ENCODE data around the gene NSD1. TPM values are rescaled to one million over a fixed set of nuclear protein-coding genes. Genes with fewer than 3 reads are reported as not detected.

Gene NSD1
- total RNA-seq, 4 donors from 2014 or later = 61.9 to 114 (median 73.9) TPM

- no peak overlapping the region for H3K27ac ChIP-seq
- intact Hi-C loops (cut with DNase I) = no loop called here
- WGBS, 2 donors = 95 to 96% methylated on average over 5 of the region's 5 CpGs
- TF ChIP-seq POLR2A (IDR thresholded peaks at IDR 0.05) = no peak
- TF ChIP-seq CTCF (IDR thresholded peaks at IDR 0.05) = no peak
- H3K36me3 ChIP-seq = no peaks in the 10 kb centered on the region
- no peaks in the 10 kb centered on the region for H3K27me3 ChIP-seq
- H3K9me3 ChIP-seq = no peaks in the 10 kb centered on the region
- peaks cover 6 to 10% of the 10 kb centered on the region in 2 donors for H3K4me1 ChIP-seq
- DNase-seq = no peak
- H3K4me3 ChIP-seq (replicated peaks in 1 of 3) = no peak overlapping the region
Measured at GRCh38 chr5:177122566-177122965, 11.0 kb upstream of the NSD1 start.

- intact Hi-C loops (cut with DNase I) = no loop called here
- Histone ChIP-seq H3K9me3 (no peaks in the 10 kb centered on the region), H3K36me3 (no peaks in the 10 kb centered on the region), H3K4me1 (peaks cover 6 to 10% of the 10 kb centered on the region in 2 donors), H3K27me3 (no peaks in the 10 kb centered on the region), H3K4me3 (replicated peaks in 1 of 3) (no peak overlapping the region), H3K27ac (peak overlapping the region in 1 of 3 donors; percentile 2)
- TF ChIP-seq CTCF (IDR thresholded peaks at IDR 0.05) = no peak
- 66 to 72% methylated on average over 15 of the region's 15 CpGs for WGBS, 2 donors
- peak; percentile 43 to 60 for DNase-seq
Measured at GRCh38 chr5:177123789-177124485, 9.6 kb upstream of the NSD1 start.

- Histone ChIP-seq H3K4me1 (peaks cover 6 to 10% of the 10 kb centered on the region in 2 donors), H3K4me3 (replicated peaks in 1 of 3) (no peak overlapping the region), H3K9me3 (no peaks in the 10 kb centered on the region), H3K36me3 (no peaks in the 10 kb centered on the region), H3K27me3 (no peaks in the 10 kb centered on the region), H3K27ac (no peak overlapping the region)
- TF ChIP-seq POLR2A (IDR thresholded peaks at IDR 0.05) = no peak
- TF ChIP-seq CTCF (IDR thresholded peaks at IDR 0.05) = no peak
- intact Hi-C loops (cut with DNase I) = no loop called here
- WGBS, 2 donors = 84 to 95% methylated on average over 4 of the region's 4 CpGs
- no peak for DNase-seq
Measured at GRCh38 chr5:177124486-177124991, 9.0 kb upstream of the NSD1 start.

GRCh38 chr5:177126771-177127170 lies 6.8 kb upstream of the NSD1 start:
- H3K36me3 ChIP-seq = no peaks in the 10 kb centered on the region
- H3K27ac ChIP-seq = peak overlapping the region; percentile 31 to 58 (median 54)
- H3K27me3 ChIP-seq = no peaks in the 10 kb centered on the region
- 17 to 22% methylated on average over 1 of the region's 1 CpG for WGBS, 2 donors
- H3K4me3 ChIP-seq (replicated peaks in 1 of 3) = no peak overlapping the region
- intact Hi-C loops (cut with DNase I) = loop anchor here (5.0 kb wide), 1 partner anchor 186 kb away; the partner anchor contains the start of gene MXD3
- DNase-seq = peak; percentile 58 to 72
- no peaks in the 10 kb centered on the region for H3K9me3 ChIP-seq
- TF ChIP-seq CTCF (IDR thresholded peaks at IDR 0.05) (no peak), POLR2A (IDR thresholded peaks at IDR 0.05) (no peak)
- H3K4me1 ChIP-seq = peaks cover 6 to 10% of the 10 kb centered on the region in 2 donors

- no peak for TF ChIP-seq POLR2A (IDR thresholded peaks at IDR 0.05)
- no peaks in the 10 kb centered on the region for H3K9me3 ChIP-seq
- peaks cover 6 to 20% of the 10 kb centered on the region in 2 donors for H3K4me1 ChIP-seq
- 79 to 88% methylated on average over 4 of the region's 4 CpGs for WGBS, 2 donors
- no peaks in the 10 kb centered on the region for H3K27me3 ChIP-seq
- no peaks in the 10 kb centered on the region for H3K36me3 ChIP-seq
- H3K4me3 ChIP-seq (replicated peaks in 1 of 3) = no peak overlapping the region
- peak overlapping the region in 1 of 3 donors; percentile 8 for H3K27ac ChIP-seq
- intact Hi-C loops (cut with DNase I) = loop anchor here (5.0 kb wide), 1 partner anchor 184 kb away; the partner anchor contains the start of gene MXD3
- DNase-seq = no peak
Measured at GRCh38 chr5:177128551-177128981, 5.0 kb upstream of the NSD1 start.

Data from thyroid gland (tissue), 4 donors.